Left lung (tissue), 10 donors: ENCODE data around the gene UBE2J2. TPM values are rescaled to one million over a fixed set of nuclear protein-coding genes. Genes with fewer than 3 reads are reported as not detected.

ENCODE experiments used
- ATAC-seq: fragments of 200-7000 bp; cut with Tn5 transposase; one replicate; pipeline ENCODE4 v1.9.1; 2020; ENCODE audit warnings: moderate library complexity
- DNase-seq, 4 donors: peaks; one replicate each; pipeline ENCODE4 v3.0.0-alpha.2; 2013 to 2020
- H3K27ac ChIP-seq, 2 donors: fragments of 200-600 bp; sonication (generic) in 1 of 2; one replicate each; pipeline versions ENCODE4 v1.5.0 to v1.8.0; 2020 to 2021
- H3K27me3 ChIP-seq, 2 donors: fragments of 200-600 bp; sonication (generic) in 1 of 2; one replicate each; pipeline versions ENCODE4 v1.5.0 to v1.8.0; 2020 to 2021
- H3K36me3 ChIP-seq, 2 donors: fragments of 200-600 bp; sonication (generic) in 1 of 2; one replicate each; pipeline versions ENCODE4 v1.5.0 to v1.8.0; 2020 to 2021
- H3K4me1 ChIP-seq, 2 donors: fragments of 200-600 bp; one replicate each; pipeline ENCODE4 v1.8.0; 2021
- H3K4me3 ChIP-seq, 2 donors: fragments of 200-600 bp; sonication (generic) in 1 of 2; one replicate each; pipeline versions ENCODE4 v1.5.0 to v1.8.0; 2020 to 2021; ENCODE audit warnings: mild to moderate bottlenecking in 1 of 2
- H3K9me3 ChIP-seq, 2 donors: fragments of 200-600 bp; sonication (generic) in 1 of 2; one replicate each; pipeline versions ENCODE4 v1.5.0 to v1.8.0; 2020 to 2021
- intact Hi-C, 2 donors: fragments of 100-400 bp; cut with DNase I; formaldehyde crosslinking; loops; one replicate each; pipeline versions ENCODE4 v1.11.2 to v1.14.2; 2022
- polyA plus RNA-seq, 6 donors: library from polyadenylated mRNA; unstranded; fragments of 120-200 nt; gene quantifications; one replicate each; pipeline ENCODE4 v1.2.1, GENCODE V29; 2013; ENCODE audit not compliant: insufficient read length in 6 of 6
- total RNA-seq, 2 donors: library from RNA; stranded (reverse); fragmentation: NEBNext Ultra II Directional; extraction: Animal tissue kit (Norgen Biotek cat#: 25700); gene quantifications; one replicate each; pipeline ENCODE4 v1.2.1, GENCODE V29; 2021
- TF ChIP-seq, protein P1 (sequence below), 2 donors: fragments of 200-600 bp; sonication (generic) in 1 of 2; IDR thresholded peaks; one replicate each; pipeline versions ENCODE4 v1.5.0 to v1.8.0; 2021; ENCODE audit warnings: antibody characterized with exemption in 2 of 2
- donor health status: DM: no; HTN: yes; CAD: no.
- donor health status: DM: no; HTN: no; CAD: no.

UBE2J2 gene
- total and polyA plus RNA-seq, 8 donors = 42.8 to 68.6 (median 52.1) TPM

DNA sequence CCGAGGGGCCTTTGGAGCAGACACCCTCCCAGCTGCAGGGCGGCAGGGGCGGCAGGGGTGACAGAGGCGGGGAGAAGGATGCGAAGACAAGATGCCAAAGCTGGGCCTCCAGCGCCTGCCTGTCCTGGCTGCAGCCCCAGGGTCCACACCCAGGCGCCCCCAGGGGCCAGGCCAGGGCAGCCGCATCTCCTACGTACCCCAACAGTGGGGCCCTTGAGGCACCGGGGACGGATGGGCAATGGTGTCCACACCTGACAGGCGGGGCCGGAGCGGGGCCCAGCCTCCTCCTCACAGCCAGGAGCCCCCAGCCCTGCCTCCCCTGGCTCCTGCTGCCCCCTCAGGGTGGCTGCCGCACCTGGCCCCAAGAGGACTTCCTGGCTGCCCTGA, 34.4 kb downstream of the UBE2J2 start:
- Histone ChIP-seq H3K4me1 (no peaks in the 10 kb centered on the region), H3K27ac (no peak overlapping the region), H3K4me3 (no peak overlapping the region), H3K9me3 (no peaks in the 10 kb centered on the region), H3K27me3 (peaks cover 28 to 72% of the 10 kb centered on the region in 2 donors), H3K36me3 (peaks cover 0 to 4% of the 10 kb centered on the region in 2 donors)
- intact Hi-C loops = no loop called here
- TF ChIP-seq, protein P1, sequence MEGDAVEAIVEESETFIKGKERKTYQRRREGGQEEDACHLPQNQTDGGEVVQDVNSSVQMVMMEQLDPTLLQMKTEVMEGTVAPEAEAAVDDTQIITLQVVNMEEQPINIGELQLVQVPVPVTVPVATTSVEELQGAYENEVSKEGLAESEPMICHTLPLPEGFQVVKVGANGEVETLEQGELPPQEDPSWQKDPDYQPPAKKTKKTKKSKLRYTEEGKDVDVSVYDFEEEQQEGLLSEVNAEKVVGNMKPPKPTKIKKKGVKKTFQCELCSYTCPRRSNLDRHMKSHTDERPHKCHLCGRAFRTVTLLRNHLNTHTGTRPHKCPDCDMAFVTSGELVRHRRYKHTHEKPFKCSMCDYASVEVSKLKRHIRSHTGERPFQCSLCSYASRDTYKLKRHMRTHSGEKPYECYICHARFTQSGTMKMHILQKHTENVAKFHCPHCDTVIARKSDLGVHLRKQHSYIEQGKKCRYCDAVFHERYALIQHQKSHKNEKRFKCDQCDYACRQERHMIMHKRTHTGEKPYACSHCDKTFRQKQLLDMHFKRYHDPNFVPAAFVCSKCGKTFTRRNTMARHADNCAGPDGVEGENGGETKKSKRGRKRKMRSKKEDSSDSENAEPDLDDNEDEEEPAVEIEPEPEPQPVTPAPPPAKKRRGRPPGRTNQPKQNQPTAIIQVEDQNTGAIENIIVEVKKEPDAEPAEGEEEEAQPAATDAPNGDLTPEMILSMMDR (IDR thresholded peaks at IDR 0.05) = no peak
- ATAC-seq = no peak
- DNase-seq = no peak

GRCh38 chr1:1238702-1239178, 34.9 kb downstream of the UBE2J2 start:
- no peak overlapping the region for H3K27ac ChIP-seq
- intact Hi-C loops = no loop called here
- ATAC-seq = no peak

GRCh38 chr1:1237874-1238701, 35.6 kb downstream of the UBE2J2 start:
- DNase-seq (no peak), ATAC-seq (no peak)
- intact Hi-C loops = no loop called here
- H3K27ac ChIP-seq = no peak overlapping the region
- H3K27me3 ChIP-seq = peaks cover 28 to 60% of the 10 kb centered on the region in 2 donors
- H3K9me3 ChIP-seq = no peaks in the 10 kb centered on the region
- H3K4me3 ChIP-seq = no peak overlapping the region
- TF ChIP-seq, protein P1 (IDR thresholded peaks at IDR 0.05) = no peak
- H3K4me1 ChIP-seq = peaks cover 1 to 11% of the 10 kb centered on the region in 2 donors
- H3K36me3 ChIP-seq = peaks cover 0 to 5% of the 10 kb centered on the region in 2 donors

More at GRCh38 chr1:1238702-1239178, 34.9 kb downstream of the UBE2J2 start:
- peaks cover 0 to 5% of the 10 kb centered on the region in 2 donors for H3K36me3 ChIP-seq
- peaks cover 28 to 67% of the 10 kb centered on the region in 2 donors for H3K27me3 ChIP-seq
- TF ChIP-seq, protein P1 (IDR thresholded peaks at IDR 0.05) = no peak
- no peak overlapping the region for H3K4me3 ChIP-seq
- H3K4me1 ChIP-seq = peaks cover 0 to 4% of the 10 kb centered on the region in 2 donors
- H3K9me3 ChIP-seq = no peaks in the 10 kb centered on the region
- no peak for DNase-seq

DNA sequence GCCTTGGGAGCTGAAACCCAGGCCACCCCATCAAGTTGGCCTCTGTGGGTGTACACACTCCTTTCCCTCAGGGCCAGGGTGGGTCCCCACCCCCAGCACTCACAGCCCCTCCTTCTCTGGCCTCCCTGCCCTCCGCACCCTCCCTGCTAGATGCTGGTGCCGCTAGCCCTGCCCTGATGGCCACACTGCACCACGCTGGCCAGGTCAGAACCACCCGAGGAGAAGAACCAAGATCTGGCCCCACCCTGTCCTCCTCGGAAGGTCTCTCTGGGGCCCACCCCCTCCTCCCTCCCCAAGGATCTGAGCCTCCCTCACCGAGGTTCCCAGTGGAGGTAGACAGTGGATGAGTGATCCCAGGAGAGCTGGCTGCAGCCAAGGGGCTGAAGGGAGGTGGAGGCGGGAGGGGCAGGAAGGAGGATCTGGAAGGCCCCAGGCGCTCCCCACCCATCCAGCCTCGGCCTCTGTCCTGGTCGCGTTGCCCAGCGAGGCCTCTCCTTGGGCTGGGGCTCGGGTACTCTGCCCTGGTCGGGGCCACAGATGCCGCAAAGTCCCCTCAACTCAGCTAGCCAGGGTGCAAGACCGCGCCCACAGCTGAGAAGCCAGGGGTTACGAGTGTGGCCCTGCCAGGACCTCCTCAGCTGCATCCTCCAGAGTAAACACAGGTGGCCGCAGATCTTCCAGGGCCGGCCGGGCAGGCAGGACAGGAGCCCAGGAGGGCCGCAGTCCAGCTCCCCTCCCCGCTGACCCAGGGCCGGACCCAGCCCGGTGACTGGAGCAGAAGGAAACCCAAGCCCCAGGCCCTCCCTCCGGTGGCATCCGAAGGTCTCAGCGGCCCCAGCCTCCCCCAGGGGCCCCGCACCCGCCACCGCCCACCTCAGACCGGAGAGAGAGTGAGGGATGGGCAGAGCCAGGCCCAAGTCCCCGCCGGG, 36.4 kb downstream of the UBE2J2 start:
- ATAC-seq = no peak
- Histone ChIP-seq H3K4me3 (no peak overlapping the region), H3K9me3 (no peaks in the 10 kb centered on the region), H3K27me3 (peaks cover 28 to 58% of the 10 kb centered on the region in 2 donors), H3K4me1 (peaks cover 5 to 19% of the 10 kb centered on the region in 2 donors), H3K27ac (no peak overlapping the region), H3K36me3 (peaks cover 0 to 5% of the 10 kb centered on the region in 2 donors)
- DNase-seq = no peak
- TF ChIP-seq, protein P1 (IDR thresholded peaks at IDR 0.05) = no peak
- intact Hi-C loops = no loop called here
